Measurements from ENCODE around the gene IL6R. TPM values are rescaled to one million over a fixed set of nuclear protein-coding genes. Genes with fewer than 3 reads are reported as not detected.
"Not testable (repeated sequence)": the region's sequence is repeated elsewhere in the genome, so short reads cannot be mapped to it uniquely, and the experiment has no call there.

IL6R gene
- total and polyA plus RNA-seq, 2 experiments from 2014 or later: 35.1 to 38.5 TPM

- H3K27me3 ChIP-seq: no peaks in the 10 kb centered on the region
- H3K27ac ChIP-seq: no peak overlapping the region
- H3K4me2 ChIP-seq: no peak overlapping the region
- no peak for DNase-seq (ENCODE audit: low spot score)
- H3K4me1 ChIP-seq (ENCODE audit: insufficient read depth): no peaks in the 10 kb centered on the region
- TF ChIP-seq CTCF (IDR thresholded peaks at IDR 0.05; ENCODE audit: poor library complexity) (no peak), EZH2phosphoT487 (IDR thresholded peaks at IDR 0.05; ENCODE audit: low read depth, severe bottlenecking, unreplicated experiment) (no peak), EZH2 (IDR thresholded peaks at IDR 0.05; ENCODE audit: borderline replicate concordance) (no peak)
- H3K9me2 ChIP-seq (replicated peaks; ENCODE audit: insufficient read depth): no peaks in the 10 kb centered on the region
- no peaks in the 10 kb centered on the region for H4K20me1 ChIP-seq (ENCODE audit: insufficient read depth, poor library complexity, severe bottlenecking)
- 89% methylated on average over 5 of the region's 5 CpGs for WGBS (ENCODE audit: low lambda C conversion rate, missing lambda C conversion rate)
- H3K9me3 ChIP-seq (ENCODE audit: low read depth): no peaks in the 10 kb centered on the region
- no peaks in the 10 kb centered on the region for H3K79me2 ChIP-seq
- no peaks in the 10 kb centered on the region for H3K36me3 ChIP-seq (replicated peaks; ENCODE audit: insufficient read depth, low read depth)
- no peak overlapping the region for H3K4me3 ChIP-seq
- H2AFZ ChIP-seq: no peak overlapping the region
These were observed 80.0 kb downstream of the IL6R start for GRCh38 chr1:154485106-154485505.

DNA sequence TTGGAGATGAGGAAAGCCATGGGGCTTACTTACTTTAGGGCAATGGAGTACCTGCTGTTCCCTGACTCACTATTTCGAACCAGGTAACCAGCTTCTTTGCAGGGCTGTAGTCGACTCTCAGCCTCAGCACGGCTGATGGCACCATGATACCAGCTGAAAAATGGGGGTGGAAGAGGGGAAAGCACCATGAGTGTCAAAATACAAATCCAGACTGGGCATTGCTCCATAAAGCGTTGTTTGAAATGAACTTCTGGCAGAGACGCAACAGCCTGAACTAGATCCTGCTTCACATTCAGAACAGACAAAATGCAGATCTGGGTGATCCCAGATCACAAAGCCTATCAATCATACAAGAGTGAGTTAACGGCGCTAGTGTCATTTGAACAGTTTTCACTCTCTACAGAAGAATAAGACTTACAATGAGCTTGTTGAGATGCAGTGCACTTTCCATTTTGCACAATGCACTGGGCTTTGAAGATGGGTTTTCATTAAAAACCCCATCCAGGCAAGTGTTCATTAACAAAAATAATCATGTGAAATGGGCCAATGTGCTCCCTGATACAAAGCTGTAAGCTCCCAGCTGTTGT, 80.9 kb downstream of the IL6R start:
- H3K27ac ChIP-seq: no peak overlapping the region
- no peaks in the 10 kb centered on the region for H4K20me1 ChIP-seq (ENCODE audit: insufficient read depth, poor library complexity, severe bottlenecking)
- H3K4me1 ChIP-seq (ENCODE audit: insufficient read depth): no peaks in the 10 kb centered on the region
- DNase-seq (ENCODE audit: low spot score): no peak
- no peaks in the 10 kb centered on the region for H3K9me2 ChIP-seq (replicated peaks; ENCODE audit: insufficient read depth)
- 88% methylated on average over 7 of the region's 7 CpGs for WGBS (ENCODE audit: low lambda C conversion rate, missing lambda C conversion rate)
- no peaks in the 10 kb centered on the region for H3K27me3 ChIP-seq
- H3K4me2 ChIP-seq: no peak overlapping the region
- H2AFZ ChIP-seq: no peak overlapping the region
- TF ChIP-seq EZH2 (IDR thresholded peaks at IDR 0.05; ENCODE audit: borderline replicate concordance) (no peak), CTCF (IDR thresholded peaks at IDR 0.05; ENCODE audit: poor library complexity) (no peak), EZH2phosphoT487 (IDR thresholded peaks at IDR 0.05; ENCODE audit: low read depth, severe bottlenecking, unreplicated experiment) (no peak)
- no peaks in the 10 kb centered on the region for H3K79me2 ChIP-seq
- no peak overlapping the region for H3K4me3 ChIP-seq
- H3K36me3 ChIP-seq (replicated peaks; ENCODE audit: insufficient read depth, low read depth): no peaks in the 10 kb centered on the region
- H3K9me3 ChIP-seq (ENCODE audit: low read depth): no peaks in the 10 kb centered on the region

DNA sequence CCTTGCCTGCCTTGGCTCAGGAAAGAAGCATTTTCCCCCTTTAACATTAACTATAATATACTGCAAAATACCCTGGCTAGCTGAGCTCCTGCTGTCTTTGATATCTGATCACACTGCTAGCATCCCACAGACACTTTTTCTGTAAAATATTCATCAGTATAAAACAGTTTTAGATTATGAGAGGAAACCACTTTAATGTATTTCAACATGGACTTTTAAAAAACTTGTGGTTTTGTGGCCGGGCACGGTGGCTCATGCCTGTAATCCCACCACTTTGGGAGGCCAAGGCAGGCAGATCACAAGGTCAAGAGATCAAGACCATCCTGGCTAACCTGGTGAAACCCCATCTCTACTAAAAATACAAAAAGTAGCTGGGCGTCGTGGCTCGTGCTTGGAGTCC, 81.6 kb downstream of the IL6R start:
- not testable (repeated sequence) for DNase-seq (ENCODE audit: low spot score); H3K4me1 ChIP-seq (ENCODE audit: insufficient read depth); H3K4me3 ChIP-seq; H3K27me3 ChIP-seq; H3K9me2 ChIP-seq (replicated peaks; ENCODE audit: insufficient read depth); H2AFZ ChIP-seq; H3K9me3 ChIP-seq (ENCODE audit: low read depth); H4K20me1 ChIP-seq (ENCODE audit: insufficient read depth, poor library complexity, severe bottlenecking); H3K36me3 ChIP-seq (replicated peaks; ENCODE audit: insufficient read depth, low read depth); H3K27ac ChIP-seq; H3K4me2 ChIP-seq; H3K79me2 ChIP-seq
- 74% methylated on average over 5 of the region's 5 CpGs for WGBS (ENCODE audit: low lambda C conversion rate, missing lambda C conversion rate)

DNA sequence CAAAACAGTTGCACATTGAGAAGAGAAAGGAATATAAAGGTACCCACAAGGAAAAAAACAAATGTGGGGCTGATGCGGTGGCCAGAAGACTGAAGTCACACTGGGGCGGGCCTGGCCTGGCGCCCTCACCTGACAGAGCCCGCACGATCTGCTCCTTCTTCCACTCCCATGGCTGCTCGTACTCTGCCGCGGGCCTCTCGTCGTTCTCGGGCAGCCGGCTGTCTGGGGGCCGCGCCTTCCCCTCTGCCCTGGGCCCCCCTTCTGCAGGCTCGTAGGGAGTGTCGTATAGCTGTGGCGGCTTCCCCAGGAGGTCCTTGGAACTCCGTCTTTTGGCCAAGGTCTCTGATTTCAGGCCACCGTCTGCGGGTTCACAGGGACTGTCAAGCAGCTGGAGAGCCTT, 83.8 kb downstream of the IL6R start:
- no peaks in the 10 kb centered on the region for H3K79me2 ChIP-seq
- no peak for TF ChIP-seq EZH2 (IDR thresholded peaks at IDR 0.05; ENCODE audit: borderline replicate concordance)
- no peak for TF ChIP-seq EZH2phosphoT487 (IDR thresholded peaks at IDR 0.05; ENCODE audit: low read depth, severe bottlenecking, unreplicated experiment)
- no peak for TF ChIP-seq CTCF (IDR thresholded peaks at IDR 0.05; ENCODE audit: poor library complexity)
- H3K4me3 ChIP-seq: no peak overlapping the region
- H3K4me1 ChIP-seq (ENCODE audit: insufficient read depth): no peaks in the 10 kb centered on the region
- no peak overlapping the region for H3K4me2 ChIP-seq
- H3K27me3 ChIP-seq: peaks cover 9% of the 10 kb centered on the region
- 82% methylated on average over 20 of the region's 20 CpGs for WGBS (ENCODE audit: low lambda C conversion rate, missing lambda C conversion rate)
- no peaks in the 10 kb centered on the region for H4K20me1 ChIP-seq (ENCODE audit: insufficient read depth, poor library complexity, severe bottlenecking)
- H3K36me3 ChIP-seq (replicated peaks; ENCODE audit: insufficient read depth, low read depth): no peaks in the 10 kb centered on the region
- no peak overlapping the region for H2AFZ ChIP-seq
- no peak for DNase-seq (ENCODE audit: low spot score)
- H3K27ac ChIP-seq: no peak overlapping the region
- H3K9me2 ChIP-seq (replicated peaks; ENCODE audit: insufficient read depth): no peaks in the 10 kb centered on the region
- no peaks in the 10 kb centered on the region for H3K9me3 ChIP-seq (ENCODE audit: low read depth)
